ENCODE data around the gene DNAJC13.

DNA sequence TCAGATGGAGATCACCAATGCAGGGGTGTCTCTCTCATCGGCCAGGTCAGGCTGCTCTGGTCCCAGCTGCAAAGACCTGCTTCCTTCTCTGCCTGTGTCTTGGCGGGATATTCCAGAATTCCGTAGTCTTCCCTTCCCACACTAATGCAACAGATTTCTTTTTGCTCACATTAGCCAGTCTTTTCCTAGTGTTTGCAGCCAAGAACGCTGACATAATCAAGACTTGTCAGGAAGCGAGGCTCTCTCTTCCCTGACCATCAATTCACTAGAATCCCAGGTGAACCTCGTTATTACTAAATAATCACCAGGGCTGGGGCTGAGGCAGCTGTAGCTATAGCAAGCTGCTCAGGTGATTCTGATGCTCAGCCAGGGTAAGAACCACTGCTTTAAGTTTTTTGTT is 136.5 kb downstream of the DNAJC13 start:
- TF ChIP-seq, protein P1, sequence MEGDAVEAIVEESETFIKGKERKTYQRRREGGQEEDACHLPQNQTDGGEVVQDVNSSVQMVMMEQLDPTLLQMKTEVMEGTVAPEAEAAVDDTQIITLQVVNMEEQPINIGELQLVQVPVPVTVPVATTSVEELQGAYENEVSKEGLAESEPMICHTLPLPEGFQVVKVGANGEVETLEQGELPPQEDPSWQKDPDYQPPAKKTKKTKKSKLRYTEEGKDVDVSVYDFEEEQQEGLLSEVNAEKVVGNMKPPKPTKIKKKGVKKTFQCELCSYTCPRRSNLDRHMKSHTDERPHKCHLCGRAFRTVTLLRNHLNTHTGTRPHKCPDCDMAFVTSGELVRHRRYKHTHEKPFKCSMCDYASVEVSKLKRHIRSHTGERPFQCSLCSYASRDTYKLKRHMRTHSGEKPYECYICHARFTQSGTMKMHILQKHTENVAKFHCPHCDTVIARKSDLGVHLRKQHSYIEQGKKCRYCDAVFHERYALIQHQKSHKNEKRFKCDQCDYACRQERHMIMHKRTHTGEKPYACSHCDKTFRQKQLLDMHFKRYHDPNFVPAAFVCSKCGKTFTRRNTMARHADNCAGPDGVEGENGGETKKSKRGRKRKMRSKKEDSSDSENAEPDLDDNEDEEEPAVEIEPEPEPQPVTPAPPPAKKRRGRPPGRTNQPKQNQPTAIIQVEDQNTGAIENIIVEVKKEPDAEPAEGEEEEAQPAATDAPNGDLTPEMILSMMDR (IDR thresholded peaks at IDR 0.05), result no peak
- TF ChIP-seq POLR2AphosphoS5 (IDR thresholded peaks at IDR 0.05), result no peak
- TF ChIP-seq POLR2A (IDR thresholded peaks at IDR 0.05), result no peak

Data from transverse colon (tissue), 4 donors.